AG04449 (cell line): ENCODE data around the gene MEP1B.

Experiments
- CTCF ChIA-PET: fragments of 350-600 bp; formaldehyde crosslinking; extraction: SDS; loops from one replicate; lab custom pipeline; 2021; ENCODE audit warnings: antibody characterized with exemption; lab: Yijun Ruan, JAX
- POLR2A ChIA-PET: fragments of 400-600, 350-600 bp; formaldehyde crosslinking; extraction: SDS; loops from one replicate; lab custom pipeline; 2020; ENCODE audit warnings: antibody characterized with exemption, inconsistent platforms; lab: Yijun Ruan, JAX
- DNase-seq: peaks from one replicate; pipeline ENCODE4 v3.0.0-alpha.2; 2010; ENCODE audit warnings: low read depth, low spot score
- H3K4me3 ChIP-seq: 2 replicates; pipeline ENCODE4 v1.5.1; 2011; ENCODE audit warnings: low read depth, mild to moderate bottlenecking, control low read depth, low read length
- TF ChIP-seq, protein P1 (sequence below): IDR thresholded peaks from one replicate; pipeline ENCODE4 v1.5.1; 2011; ENCODE audit warnings: mild to moderate bottlenecking, moderate library complexity, low read length, control low read depth, inconsistent platforms; ENCODE audit not compliant: insufficient read depth; ENCODE audit errors: missing control alignments

The MEP1B gene

DNA sequence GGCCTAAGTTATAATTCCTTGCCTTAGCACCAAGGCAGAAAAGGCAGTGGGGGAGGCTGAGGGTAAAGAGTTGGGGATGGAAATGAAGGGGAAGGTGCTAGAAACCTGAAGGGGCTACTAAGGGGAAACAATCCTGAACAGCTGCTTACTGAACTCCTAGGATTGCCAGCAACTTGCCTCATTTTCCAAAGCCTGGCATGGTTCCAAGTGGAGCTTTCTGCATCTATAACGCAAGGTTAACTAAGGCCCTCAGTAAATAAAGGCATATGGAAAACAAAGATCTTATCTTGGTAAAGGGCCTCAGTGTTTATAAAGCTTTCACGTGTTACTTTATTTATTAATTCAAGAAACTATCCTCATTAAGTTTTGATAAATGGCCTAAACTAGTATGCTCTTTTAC lies 10.9 kb downstream of the MEP1B start:
- POLR2A ChIA-PET, result no interaction called here
- no peak for DNase-seq
- CTCF ChIA-PET, result no interaction called here
- H3K4me3 ChIP-seq, result no peak overlapping the region
- TF ChIP-seq, protein P1, sequence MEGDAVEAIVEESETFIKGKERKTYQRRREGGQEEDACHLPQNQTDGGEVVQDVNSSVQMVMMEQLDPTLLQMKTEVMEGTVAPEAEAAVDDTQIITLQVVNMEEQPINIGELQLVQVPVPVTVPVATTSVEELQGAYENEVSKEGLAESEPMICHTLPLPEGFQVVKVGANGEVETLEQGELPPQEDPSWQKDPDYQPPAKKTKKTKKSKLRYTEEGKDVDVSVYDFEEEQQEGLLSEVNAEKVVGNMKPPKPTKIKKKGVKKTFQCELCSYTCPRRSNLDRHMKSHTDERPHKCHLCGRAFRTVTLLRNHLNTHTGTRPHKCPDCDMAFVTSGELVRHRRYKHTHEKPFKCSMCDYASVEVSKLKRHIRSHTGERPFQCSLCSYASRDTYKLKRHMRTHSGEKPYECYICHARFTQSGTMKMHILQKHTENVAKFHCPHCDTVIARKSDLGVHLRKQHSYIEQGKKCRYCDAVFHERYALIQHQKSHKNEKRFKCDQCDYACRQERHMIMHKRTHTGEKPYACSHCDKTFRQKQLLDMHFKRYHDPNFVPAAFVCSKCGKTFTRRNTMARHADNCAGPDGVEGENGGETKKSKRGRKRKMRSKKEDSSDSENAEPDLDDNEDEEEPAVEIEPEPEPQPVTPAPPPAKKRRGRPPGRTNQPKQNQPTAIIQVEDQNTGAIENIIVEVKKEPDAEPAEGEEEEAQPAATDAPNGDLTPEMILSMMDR, result no peak

DNA sequence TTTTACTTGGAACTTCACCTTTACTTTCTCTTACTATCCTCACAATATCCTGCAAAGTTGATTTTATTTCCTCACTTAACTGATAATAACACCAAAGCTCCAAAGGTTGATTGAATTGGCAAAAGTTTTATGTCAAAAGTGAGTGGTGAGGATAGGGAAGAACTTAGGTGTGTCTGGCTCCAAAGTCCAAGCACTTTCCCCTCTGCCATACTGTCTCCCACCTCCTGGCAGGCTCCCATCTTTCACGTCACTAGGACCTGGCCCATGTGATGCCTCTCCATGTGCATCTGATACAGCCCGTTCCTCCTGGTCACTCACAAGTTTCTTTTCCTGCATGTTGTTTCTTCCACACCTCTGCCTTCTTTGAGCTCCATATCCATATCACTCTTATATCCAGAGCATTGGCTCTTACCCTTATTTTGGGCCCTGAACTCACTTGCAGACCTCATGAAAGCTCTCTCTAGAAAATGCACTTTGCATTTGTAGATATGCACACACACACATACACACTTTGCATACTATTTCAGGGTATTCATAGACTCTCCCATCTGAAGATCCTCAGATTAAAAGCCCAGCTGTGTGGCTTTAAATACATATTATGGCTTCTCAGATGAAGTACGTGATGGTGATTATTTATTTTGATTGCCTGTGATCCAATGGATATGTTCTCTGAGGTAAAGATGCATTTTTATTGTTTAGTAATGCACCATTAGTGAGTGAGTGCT lies 12.3 kb downstream of the MEP1B start:
- POLR2A ChIA-PET, result no interaction called here
- CTCF ChIA-PET, result no interaction called here
- DNase-seq, result no peak
- TF ChIP-seq, protein P1, result no peak
- H3K4me3 ChIP-seq, result no peak overlapping the region

DNA sequence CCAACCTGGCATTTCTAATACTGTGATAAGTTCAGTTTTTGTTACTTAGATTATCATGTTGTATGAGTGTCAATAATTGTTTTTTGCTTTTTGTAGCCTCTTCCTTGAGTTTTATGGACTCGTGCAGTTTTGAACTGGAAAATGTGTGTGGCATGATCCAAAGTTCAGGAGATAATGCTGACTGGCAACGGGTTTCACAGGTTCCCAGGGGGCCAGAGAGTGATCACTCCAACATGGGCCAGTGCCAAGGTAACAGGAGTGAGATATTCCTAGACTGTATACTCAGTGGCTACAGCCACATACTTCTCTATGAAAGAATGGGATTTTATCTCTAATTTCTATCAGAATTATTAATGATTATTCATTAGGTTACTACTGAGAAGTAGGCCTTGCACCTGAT lies 18.2 kb downstream of the MEP1B start:
- H3K4me3 ChIP-seq, result no peak overlapping the region
- no peak for DNase-seq
- ChIA-PET CTCF (no interaction called here), POLR2A (no interaction called here)
- TF ChIP-seq, protein P1, result no peak

DNA sequence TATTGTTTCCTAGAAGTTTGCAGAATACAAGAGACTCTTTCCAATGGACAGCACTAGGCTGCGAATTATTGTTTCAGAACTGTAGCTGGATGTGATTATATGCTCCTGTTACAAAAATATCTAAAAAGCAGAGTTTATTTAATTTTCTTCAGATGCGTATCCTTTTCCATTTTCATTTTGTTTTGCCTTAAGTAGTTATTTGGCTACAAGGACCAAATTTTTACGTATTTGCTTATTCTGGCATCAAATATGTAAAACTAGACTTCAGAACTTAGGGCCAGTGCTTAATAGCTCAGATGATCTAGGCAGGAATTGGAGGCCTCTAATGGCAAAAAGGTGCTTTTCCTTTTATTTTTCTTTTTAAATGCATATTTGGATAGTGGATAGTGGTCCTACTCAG lies 18.7 kb downstream of the MEP1B start:
- ChIA-PET CTCF (no interaction called here), POLR2A (no interaction called here)

DNA sequence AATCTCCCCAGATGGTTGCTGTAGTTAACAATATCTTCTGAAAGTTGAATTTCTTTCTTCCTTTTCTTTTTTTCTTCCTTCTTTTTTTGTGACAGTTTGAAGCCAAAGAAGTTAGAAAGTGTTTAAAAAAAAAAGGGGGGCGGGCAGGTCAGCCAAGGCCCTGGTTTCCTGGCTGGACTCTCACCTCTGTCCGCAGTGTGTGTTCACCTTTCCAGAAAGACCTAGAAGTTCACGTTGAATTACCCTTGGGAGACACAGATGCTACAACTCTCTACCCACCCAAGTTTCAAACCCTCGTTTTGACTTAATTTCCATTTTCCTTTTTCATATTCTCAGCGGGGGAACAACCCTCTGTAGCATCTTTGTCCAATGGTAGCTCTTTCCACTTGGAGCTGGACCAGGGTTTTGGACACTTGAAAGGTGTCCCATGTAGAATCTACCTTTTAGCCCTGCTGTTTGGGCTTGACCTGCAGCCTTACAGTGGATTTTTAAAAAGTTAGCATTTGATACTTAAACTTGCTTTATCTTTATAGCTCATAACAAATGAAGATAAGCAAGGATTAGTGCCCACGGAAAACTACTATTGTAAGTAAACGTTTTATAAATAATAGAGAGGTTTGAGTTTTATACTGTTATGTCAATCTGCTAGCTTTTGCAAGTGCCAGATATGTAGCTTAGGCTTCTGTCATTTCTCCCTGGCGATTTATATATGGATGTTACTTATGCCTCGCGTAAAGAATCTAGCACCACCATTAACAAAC lies 20.0 kb downstream of the MEP1B start:
- no peak for DNase-seq
- ChIA-PET CTCF (no interaction called here), POLR2A (interaction anchor here (0.8 kb wide), 1 partner anchor 342 kb away, joined by 3 read pairs; no protein-coding TSS in a partner anchor)
- H3K4me3 ChIP-seq, result no peak overlapping the region
- TF ChIP-seq, protein P1, result no peak

More for the DNA sequence above, 18.7 kb downstream of the MEP1B start:
- TF ChIP-seq, protein P1, result no peak
- H3K4me3 ChIP-seq, result no peak overlapping the region
- DNase-seq, result no peak

DNA sequence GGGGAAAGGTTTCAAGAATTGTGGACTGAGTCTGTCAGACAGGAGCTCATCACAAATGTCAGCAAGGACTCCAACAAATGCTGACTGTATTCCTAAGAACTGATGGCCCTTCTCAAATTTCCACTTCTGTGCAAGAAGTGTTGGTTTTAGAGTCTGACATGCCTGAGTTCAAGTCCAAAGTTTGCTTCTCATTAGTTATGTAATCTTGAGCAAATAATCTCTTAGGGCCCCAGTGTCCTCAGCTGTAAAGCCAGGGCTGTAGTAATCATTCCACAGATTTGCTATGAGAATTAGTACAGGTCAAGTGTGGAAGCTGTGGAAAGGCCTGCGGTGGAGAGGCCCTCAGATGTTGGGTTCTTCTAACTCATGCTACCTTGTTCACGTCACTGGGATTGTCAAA lies 23.9 kb downstream of the MEP1B start:
- TF ChIP-seq, protein P1, result no peak
- DNase-seq, result no peak
- POLR2A ChIA-PET, result no interaction called here
- CTCF ChIA-PET, result no interaction called here
- H3K4me3 ChIP-seq, result no peak overlapping the region
